Measurements from ENCODE around the gene RNF145.

GRCh38 chr5:159210846-159211245 lies 1.5 kb upstream of the RNF145 start:
- TF ChIP-seq EZH2 (IDR thresholded peaks at IDR 0.05; ENCODE audit: low read length, unreplicated experiment): no peak
- TF ChIP-seq, protein P1, sequence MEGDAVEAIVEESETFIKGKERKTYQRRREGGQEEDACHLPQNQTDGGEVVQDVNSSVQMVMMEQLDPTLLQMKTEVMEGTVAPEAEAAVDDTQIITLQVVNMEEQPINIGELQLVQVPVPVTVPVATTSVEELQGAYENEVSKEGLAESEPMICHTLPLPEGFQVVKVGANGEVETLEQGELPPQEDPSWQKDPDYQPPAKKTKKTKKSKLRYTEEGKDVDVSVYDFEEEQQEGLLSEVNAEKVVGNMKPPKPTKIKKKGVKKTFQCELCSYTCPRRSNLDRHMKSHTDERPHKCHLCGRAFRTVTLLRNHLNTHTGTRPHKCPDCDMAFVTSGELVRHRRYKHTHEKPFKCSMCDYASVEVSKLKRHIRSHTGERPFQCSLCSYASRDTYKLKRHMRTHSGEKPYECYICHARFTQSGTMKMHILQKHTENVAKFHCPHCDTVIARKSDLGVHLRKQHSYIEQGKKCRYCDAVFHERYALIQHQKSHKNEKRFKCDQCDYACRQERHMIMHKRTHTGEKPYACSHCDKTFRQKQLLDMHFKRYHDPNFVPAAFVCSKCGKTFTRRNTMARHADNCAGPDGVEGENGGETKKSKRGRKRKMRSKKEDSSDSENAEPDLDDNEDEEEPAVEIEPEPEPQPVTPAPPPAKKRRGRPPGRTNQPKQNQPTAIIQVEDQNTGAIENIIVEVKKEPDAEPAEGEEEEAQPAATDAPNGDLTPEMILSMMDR (conservative IDR thresholded peaks at IDR 0.05; ENCODE audit: low read depth, low read length): no peak
- TF ChIP-seq EZH2phosphoT487 (IDR thresholded peaks at IDR 0.05; ENCODE audit: borderline replicate concordance, low read length): no peak

Measured in PC-3 (cell line).